SK-N-SH treated with all-trans-retinoic acid at 6 μM for 48 hours (cell line): ENCODE measurements around the gene DLK1.

Source experiments
- CSDC2 ChIP-seq: fragments of 250-450 bp; sonication (Bioruptor Pico); IDR thresholded peaks from 2 replicates; pipeline ENCODE4 v1.5.0; 2020; ENCODE audit warnings: mild to moderate bottlenecking, moderate library complexity
- CSRNP3 ChIP-seq: fragments of 250-450 bp; sonication (Bioruptor Pico); IDR thresholded peaks from 2 replicates; pipeline ENCODE4 v1.5.1; 2021; ENCODE audit warnings: mild to moderate bottlenecking, moderate library complexity
- GLIS3 ChIP-seq: fragments of 250-450 bp; sonication (Bioruptor Pico); IDR thresholded peaks from 2 replicates; pipeline ENCODE4 v1.5.0; 2020; ENCODE audit warnings: mild to moderate bottlenecking, moderate library complexity
- PATZ1 ChIP-seq: fragments of 250-450 bp; sonication (Bioruptor Pico); IDR thresholded peaks from 2 replicates; pipeline ENCODE4 v1.8.0; 2020; ENCODE audit warnings: mild to moderate bottlenecking, moderate library complexity, borderline replicate concordance
- PPARA ChIP-seq: fragments of 250-450 bp; sonication (Bioruptor Pico); IDR thresholded peaks from 2 replicates; pipeline ENCODE4 v1.5.0; 2020; ENCODE audit warnings: mild to moderate bottlenecking, borderline replicate concordance
- RARB ChIP-seq: fragments of 250-450 bp; sonication (Bioruptor Pico); IDR thresholded peaks from 2 replicates; pipeline ENCODE4 v1.8.0; 2021; ENCODE audit warnings: mild to moderate bottlenecking, moderate library complexity
- SNAI2 ChIP-seq: fragments of 250-450 bp; sonication (Bioruptor Pico); IDR thresholded peaks from 2 replicates; pipeline ENCODE4 v1.5.0; 2020; ENCODE audit warnings: mild to moderate bottlenecking, moderate library complexity
- TCF4 ChIP-seq: fragments of 250-450 bp; sonication (Bioruptor Pico); IDR thresholded peaks from 2 replicates; pipeline ENCODE4 v1.8.0; 2021; ENCODE audit warnings: mild to moderate bottlenecking, moderate library complexity, borderline replicate concordance
- TOX ChIP-seq: fragments of 250-450 bp; sonication (Bioruptor Pico); IDR thresholded peaks from 2 replicates; pipeline ENCODE4 v1.8.0; 2021; ENCODE audit warnings: mild to moderate bottlenecking, moderate library complexity, borderline replicate concordance
- ZFP3 ChIP-seq: fragments of 250-450 bp; sonication (Bioruptor Pico); IDR thresholded peaks from 2 replicates; pipeline ENCODE4 v1.5.0; 2020; ENCODE audit warnings: mild to moderate bottlenecking, moderate library complexity

GRCh38 chr14:100781952-100782351, 55.3 kb downstream of the DLK1 start:
- no peak for TF ChIP-seq SNAI2 (CRISPR knock-in tag)
- no peak for TF ChIP-seq RARB (CRISPR knock-in tag)
- no peak for TF ChIP-seq ZFP3 (CRISPR knock-in tag)
- no peak for TF ChIP-seq TOX (CRISPR knock-in tag)
- no peak for TF ChIP-seq TCF4 (CRISPR knock-in tag)
- no peak for TF ChIP-seq PPARA (CRISPR knock-in tag)
- no peak for TF ChIP-seq GLIS3
- TF ChIP-seq CSDC2 (CRISPR knock-in tag), result no peak
- TF ChIP-seq CSRNP3 (CRISPR knock-in tag), result no peak
- no peak for TF ChIP-seq PATZ1 (CRISPR knock-in tag)
